ENCODE data around the gene AMMECR1. TPM values are rescaled to one million over a fixed set of nuclear protein-coding genes. Genes with fewer than 3 reads are reported as not detected.

Gene AMMECR1
- total RNA-seq, 3 donors from 2014 or later (not counting 1 experiment from before 2014, with no cell fraction given): 10.0 to 16.7 (median 11.5) TPM

DNA sequence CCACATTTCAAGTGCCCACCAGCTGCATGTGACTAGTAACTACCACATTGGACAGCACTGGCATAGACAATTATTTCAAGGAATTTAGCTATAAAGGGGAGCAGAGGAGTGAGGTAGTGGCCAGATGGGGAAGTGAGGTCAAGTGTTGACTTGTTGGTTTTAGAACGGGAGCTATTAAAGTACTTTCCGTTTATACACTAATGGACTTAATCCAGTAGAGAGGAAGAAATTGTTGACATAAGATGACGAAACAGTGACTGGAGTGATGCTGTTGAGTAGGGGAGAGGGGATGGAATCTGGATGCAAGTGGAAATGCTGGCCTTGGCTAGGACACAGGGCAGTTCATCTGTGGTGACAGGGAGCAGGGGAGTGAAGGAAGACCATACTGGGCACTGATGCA lies 154.4 kb downstream of the AMMECR1 start:
- H3K27ac Mint-ChIP-seq: no peak overlapping the region
- H3K4me3 Mint-ChIP-seq: no peak overlapping the region
- no peak overlapping the region for H3K4me3 ChIP-seq (ENCODE audit: low read length)
- no peaks in the 10 kb centered on the region for H3K36me3 ChIP-seq (ENCODE audit: control insufficient read depth, insufficient read depth, low read length)
- H3K4me1 Mint-ChIP-seq: peaks cover 0 to 10% of the 10 kb centered on the region in 2 donors
- TF ChIP-seq, protein P1, sequence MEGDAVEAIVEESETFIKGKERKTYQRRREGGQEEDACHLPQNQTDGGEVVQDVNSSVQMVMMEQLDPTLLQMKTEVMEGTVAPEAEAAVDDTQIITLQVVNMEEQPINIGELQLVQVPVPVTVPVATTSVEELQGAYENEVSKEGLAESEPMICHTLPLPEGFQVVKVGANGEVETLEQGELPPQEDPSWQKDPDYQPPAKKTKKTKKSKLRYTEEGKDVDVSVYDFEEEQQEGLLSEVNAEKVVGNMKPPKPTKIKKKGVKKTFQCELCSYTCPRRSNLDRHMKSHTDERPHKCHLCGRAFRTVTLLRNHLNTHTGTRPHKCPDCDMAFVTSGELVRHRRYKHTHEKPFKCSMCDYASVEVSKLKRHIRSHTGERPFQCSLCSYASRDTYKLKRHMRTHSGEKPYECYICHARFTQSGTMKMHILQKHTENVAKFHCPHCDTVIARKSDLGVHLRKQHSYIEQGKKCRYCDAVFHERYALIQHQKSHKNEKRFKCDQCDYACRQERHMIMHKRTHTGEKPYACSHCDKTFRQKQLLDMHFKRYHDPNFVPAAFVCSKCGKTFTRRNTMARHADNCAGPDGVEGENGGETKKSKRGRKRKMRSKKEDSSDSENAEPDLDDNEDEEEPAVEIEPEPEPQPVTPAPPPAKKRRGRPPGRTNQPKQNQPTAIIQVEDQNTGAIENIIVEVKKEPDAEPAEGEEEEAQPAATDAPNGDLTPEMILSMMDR (IDR thresholded peaks at IDR 0.05): no peak
- no peaks in the 10 kb centered on the region for H3K4me1 ChIP-seq (ENCODE audit: control insufficient read depth, insufficient read depth, low read length)
- H3K27me3 Mint-ChIP-seq (ENCODE audit: low read depth in 2 of 2): no peaks in the 10 kb centered on the region
- no peaks in the 10 kb centered on the region for H3K9me3 Mint-ChIP-seq
- no peaks in the 10 kb centered on the region for H3K27me3 ChIP-seq (ENCODE audit: control insufficient read depth, insufficient read depth, low read length)
- intact Hi-C loops (cut with micrococcal nuclease): no loop called here
- ATAC-seq (no peak), DNase-seq (no peak)
- no peaks in the 10 kb centered on the region for H3K36me3 Mint-ChIP-seq
- WGBS (ENCODE audit: insufficient coverage): 93% methylated on average over 3 of the region's 3 CpGs
- no peak overlapping the region for H3K27ac ChIP-seq (ENCODE audit: low read length)
- no peaks in the 10 kb centered on the region for H3K9me3 ChIP-seq (ENCODE audit: control insufficient read depth, insufficient read depth, low read length)

DNA sequence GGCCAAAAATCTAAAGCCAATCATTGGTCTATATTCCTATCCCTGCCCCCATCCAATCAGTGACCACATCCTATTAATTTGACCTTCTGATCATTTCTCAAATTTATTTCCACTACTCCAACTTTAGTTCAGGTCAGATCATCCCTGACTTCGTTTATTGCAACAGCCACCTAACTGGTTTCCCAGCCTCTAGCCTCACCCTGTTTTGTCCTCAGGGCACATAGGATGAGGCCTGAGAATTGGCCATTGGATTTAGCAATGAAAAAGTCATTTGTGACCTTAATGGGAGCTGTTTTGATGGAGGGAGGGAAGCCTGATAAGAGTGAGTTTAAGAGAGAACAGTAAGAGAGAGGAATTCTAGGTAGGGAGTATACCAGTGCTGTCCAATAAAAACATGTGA lies 155.0 kb downstream of the AMMECR1 start:
- Histone ChIP-seq H3K27ac (ENCODE audit: low read length) (no peak overlapping the region), H3K36me3 (ENCODE audit: control insufficient read depth, insufficient read depth, low read length) (no peaks in the 10 kb centered on the region), H3K27me3 (ENCODE audit: control insufficient read depth, insufficient read depth, low read length) (no peaks in the 10 kb centered on the region), H3K9me3 (ENCODE audit: control insufficient read depth, insufficient read depth, low read length) (no peaks in the 10 kb centered on the region), H3K4me3 (ENCODE audit: low read length) (no peak overlapping the region), H3K4me1 (ENCODE audit: control insufficient read depth, insufficient read depth, low read length) (no peaks in the 10 kb centered on the region)
- intact Hi-C loops (cut with micrococcal nuclease): no loop called here
- H3K4me3 Mint-ChIP-seq: no peak overlapping the region
- ATAC-seq: no peak
- H3K27me3 Mint-ChIP-seq (ENCODE audit: low read depth in 2 of 2): no peaks in the 10 kb centered on the region
- peaks cover 0 to 10% of the 10 kb centered on the region in 2 donors for H3K4me1 Mint-ChIP-seq
- H3K9me3 Mint-ChIP-seq: no peaks in the 10 kb centered on the region
- 57% methylated on average over 1 of the region's 1 CpG for WGBS (ENCODE audit: insufficient coverage)
- no peaks in the 10 kb centered on the region for H3K36me3 Mint-ChIP-seq
- TF ChIP-seq, protein P1 (IDR thresholded peaks at IDR 0.05): no peak
- no peak overlapping the region for H3K27ac Mint-ChIP-seq
- no peak for DNase-seq

DNA sequence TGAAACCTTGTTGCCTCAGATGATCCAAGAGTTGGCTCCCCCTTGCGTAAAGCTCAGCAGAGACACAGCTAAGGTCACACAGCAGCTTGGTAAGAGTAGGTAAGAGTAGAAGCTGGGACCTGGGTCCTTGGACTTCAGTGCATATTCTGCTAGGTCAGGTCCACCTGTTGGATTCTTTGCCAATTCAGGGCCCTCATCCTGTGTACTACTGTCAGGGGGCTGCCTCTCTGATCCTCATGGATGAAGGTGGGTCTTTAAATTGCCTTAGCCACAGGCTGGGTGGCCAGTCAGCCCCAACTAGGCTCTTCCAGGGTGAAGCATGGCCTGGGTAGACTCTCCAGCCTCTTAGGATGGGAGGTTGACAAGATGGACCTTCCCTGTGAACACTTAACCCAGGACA lies 155.8 kb downstream of the AMMECR1 start:
- TF ChIP-seq, protein P1 (IDR thresholded peaks at IDR 0.05): no peak
- Histone ChIP-seq H3K9me3 (ENCODE audit: control insufficient read depth, insufficient read depth, low read length) (no peaks in the 10 kb centered on the region), H3K27ac (ENCODE audit: low read length) (no peak overlapping the region), H3K27me3 (ENCODE audit: control insufficient read depth, insufficient read depth, low read length) (no peaks in the 10 kb centered on the region), H3K36me3 (ENCODE audit: control insufficient read depth, insufficient read depth, low read length) (no peaks in the 10 kb centered on the region), H3K4me3 (ENCODE audit: low read length) (no peak overlapping the region), H3K4me1 (ENCODE audit: control insufficient read depth, insufficient read depth, low read length) (no peaks in the 10 kb centered on the region)
- Mint-ChIP-seq H3K4me1 (peaks cover 0 to 11% of the 10 kb centered on the region in 2 donors), H3K27me3 (ENCODE audit: low read depth in 2 of 2) (no peaks in the 10 kb centered on the region), H3K9me3 (no peaks in the 10 kb centered on the region), H3K4me3 (no peak overlapping the region), H3K36me3 (no peaks in the 10 kb centered on the region), H3K27ac (no peak overlapping the region)
- ATAC-seq (no peak), DNase-seq (no peak)
- intact Hi-C loops (cut with micrococcal nuclease): no loop called here
- 100% methylated on average over 1 of the region's 1 CpG for WGBS (ENCODE audit: insufficient coverage)

DNA sequence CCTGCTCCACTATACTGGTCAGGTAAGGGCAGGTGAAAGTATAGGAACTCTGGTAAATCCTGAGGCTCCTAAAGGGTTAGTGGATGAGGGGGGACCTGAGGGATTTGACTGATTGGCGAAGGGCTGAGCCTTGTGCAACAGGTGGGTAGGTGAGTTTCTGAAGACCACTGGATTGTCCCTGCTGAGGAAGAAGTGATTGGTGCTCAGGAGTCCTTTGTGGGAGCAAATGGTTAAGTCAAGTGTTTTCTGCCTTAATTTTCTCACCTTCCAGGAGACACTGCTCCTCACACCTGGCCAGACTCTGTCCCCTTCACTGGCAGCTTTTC lies 156.6 kb downstream of the AMMECR1 start:
- Histone ChIP-seq H3K9me3 (ENCODE audit: control insufficient read depth, insufficient read depth, low read length) (no peaks in the 10 kb centered on the region), H3K36me3 (ENCODE audit: control insufficient read depth, insufficient read depth, low read length) (no peaks in the 10 kb centered on the region), H3K4me1 (ENCODE audit: control insufficient read depth, insufficient read depth, low read length) (no peaks in the 10 kb centered on the region), H3K4me3 (ENCODE audit: low read length) (no peak overlapping the region), H3K27ac (ENCODE audit: low read length) (no peak overlapping the region), H3K27me3 (ENCODE audit: control insufficient read depth, insufficient read depth, low read length) (no peaks in the 10 kb centered on the region)
- no peaks in the 10 kb centered on the region for H3K27me3 Mint-ChIP-seq (ENCODE audit: low read depth in 2 of 2)
- H3K27ac Mint-ChIP-seq: no peak overlapping the region
- TF ChIP-seq, protein P1 (IDR thresholded peaks at IDR 0.05): no peak
- WGBS (ENCODE audit: insufficient coverage): 89% methylated on average over 1 of the region's 1 CpG
- DNase-seq (no peak), ATAC-seq (no peak)
- intact Hi-C loops (cut with micrococcal nuclease): no loop called here
- no peaks in the 10 kb centered on the region for H3K9me3 Mint-ChIP-seq
- H3K36me3 Mint-ChIP-seq: no peaks in the 10 kb centered on the region
- H3K4me1 Mint-ChIP-seq: peaks cover 0 to 15% of the 10 kb centered on the region in 2 donors
- no peak overlapping the region for H3K4me3 Mint-ChIP-seq

All from natural killer cell (primary cell).